Stimulated activated CD8-positive, alpha-beta memory T cell treated with anti-CD3 and anti-CD28 coated beads, Interleukin-15, amount 100 ng/mL, for 48 hours (primary cell): ENCODE results near the gene CPN2.

Source experiments
- DNase-seq, 2 donors: peaks; one replicate each; pipeline ENCODE4 v3.0.0-alpha.2; 2020; ENCODE audit warnings: low read depth in 2 of 2

Gene CPN2

GRCh38 chr3:194328053-194328657 lies 23.0 kb downstream of the CPN2 start:
- DNase-seq, result no peak

DNA sequence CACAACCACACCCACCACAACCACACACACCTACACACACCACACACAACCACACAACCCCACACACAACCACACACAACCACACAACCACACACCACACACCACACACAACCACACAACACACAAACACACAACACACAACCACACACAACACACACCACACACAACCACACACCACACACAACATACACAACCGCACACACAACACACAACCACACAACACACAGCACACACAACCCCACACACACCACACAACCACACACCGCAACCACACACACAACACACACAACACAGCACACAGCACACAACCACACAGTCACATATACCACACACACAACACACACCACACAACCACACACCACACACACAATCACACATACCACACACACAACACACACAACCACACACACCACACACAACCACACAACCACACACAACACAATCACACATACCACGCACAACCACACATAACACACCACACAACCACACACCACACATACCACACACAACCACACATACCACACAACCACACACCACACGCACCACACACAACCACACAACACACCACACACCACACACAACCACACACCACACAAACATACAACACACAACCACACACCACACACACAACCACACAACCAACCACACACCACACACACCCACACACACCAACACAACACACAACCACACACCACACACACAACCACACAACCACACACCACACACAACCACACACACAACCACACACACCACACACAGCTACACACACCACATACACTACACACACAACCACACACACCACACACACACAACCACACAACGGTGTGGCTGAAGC lies 23.7 kb downstream of the CPN2 start:
- DNase-seq, result no peak

- DNase-seq, result no peak
These were observed 24.2 kb downstream of the CPN2 start for GRCh38 chr3:194326968-194327217.

DNA sequence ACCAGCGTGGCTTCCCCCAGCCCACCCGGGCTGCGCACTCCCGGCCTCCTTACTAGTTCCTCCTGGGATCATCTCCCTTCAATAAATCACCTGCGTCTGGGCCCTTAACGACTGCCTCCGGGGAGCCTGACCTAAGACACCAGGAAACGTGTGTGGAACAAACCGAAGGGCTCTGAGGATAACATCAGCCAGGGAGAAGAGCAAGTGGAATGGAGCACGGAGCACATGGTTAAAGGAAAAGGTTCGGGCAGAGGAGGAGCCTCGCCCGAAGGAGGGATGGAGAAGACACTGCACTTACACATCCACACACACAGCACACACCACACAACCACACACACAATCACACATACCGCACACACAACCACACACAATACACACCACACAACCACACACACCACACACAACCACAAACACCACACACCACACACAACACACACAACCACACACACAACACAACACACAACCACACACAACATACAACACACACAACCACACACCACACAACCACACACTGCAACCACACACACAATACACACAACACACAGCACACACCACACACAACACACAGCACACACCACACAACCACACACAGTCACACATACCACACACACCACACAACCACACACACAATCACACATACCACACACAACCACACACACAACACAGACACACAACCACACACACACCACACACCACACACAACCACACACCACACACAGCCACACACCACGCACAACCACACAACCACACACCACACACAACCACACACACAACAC lies 24.7 kb downstream of the CPN2 start:
- DNase-seq, result no peak

- no peak for DNase-seq
These were observed 25.5 kb downstream of the CPN2 start for GRCh38 chr3:194325424-194326153.

DNA sequence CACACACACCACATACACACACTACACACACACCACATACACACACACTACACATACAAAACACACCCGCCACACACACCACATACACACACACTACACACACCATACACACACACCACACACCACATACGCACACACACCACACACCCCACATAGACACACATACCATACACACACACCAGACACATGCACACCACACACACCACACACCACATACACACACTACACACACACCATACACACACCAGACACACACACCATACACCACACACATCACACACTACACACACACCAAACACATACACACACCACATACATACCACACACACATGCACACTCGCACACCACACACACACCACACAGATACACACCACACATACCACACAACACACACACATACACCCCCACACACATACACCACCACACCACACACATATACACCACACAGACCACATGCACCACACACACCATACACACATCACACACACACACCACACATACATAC lies 26.3 kb downstream of the CPN2 start:
- no peak for DNase-seq

DNA sequence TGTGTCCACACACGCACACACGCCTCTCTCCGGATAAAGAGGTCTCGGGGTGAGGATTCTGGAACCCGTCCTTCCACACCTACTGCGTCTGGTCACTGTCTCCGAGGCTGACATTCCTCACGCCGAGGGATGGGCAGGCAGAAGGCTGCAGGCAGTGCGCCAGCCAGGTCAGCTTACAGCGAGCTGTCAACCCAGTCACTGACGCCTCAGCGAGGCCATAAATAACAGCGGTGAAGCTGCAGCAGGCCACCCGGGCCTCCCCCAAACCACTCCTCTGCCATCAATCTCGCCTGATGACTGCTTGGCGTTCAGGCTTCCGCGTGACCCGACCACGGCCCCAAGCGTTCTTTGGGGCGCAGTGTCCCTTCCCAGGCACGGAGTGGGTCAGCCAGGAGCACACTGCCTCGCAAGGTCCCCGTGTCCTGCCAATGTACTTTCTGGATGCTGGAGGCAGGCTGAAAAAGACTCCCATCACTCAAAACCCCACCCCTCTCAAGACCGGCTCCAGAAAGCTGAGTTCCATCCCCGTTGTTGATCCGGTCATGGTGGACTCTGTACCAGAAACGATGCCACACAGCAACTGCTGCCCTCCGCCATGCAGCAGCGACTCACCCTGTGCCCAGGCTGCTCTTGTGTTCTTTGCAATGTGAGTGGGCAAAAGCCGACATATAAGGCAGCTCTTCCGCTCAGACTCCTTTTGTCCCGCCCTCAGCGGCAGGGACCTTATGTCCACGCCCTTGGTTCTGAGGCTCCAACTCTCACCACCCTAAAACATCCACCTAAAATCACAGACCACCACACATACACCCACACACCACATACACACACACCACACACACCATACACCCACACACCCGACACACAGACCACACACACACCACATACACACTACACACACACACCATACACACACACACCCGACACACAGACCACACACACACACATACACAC lies 27.1 kb downstream of the CPN2 start:
- no peak for DNase-seq

DNA sequence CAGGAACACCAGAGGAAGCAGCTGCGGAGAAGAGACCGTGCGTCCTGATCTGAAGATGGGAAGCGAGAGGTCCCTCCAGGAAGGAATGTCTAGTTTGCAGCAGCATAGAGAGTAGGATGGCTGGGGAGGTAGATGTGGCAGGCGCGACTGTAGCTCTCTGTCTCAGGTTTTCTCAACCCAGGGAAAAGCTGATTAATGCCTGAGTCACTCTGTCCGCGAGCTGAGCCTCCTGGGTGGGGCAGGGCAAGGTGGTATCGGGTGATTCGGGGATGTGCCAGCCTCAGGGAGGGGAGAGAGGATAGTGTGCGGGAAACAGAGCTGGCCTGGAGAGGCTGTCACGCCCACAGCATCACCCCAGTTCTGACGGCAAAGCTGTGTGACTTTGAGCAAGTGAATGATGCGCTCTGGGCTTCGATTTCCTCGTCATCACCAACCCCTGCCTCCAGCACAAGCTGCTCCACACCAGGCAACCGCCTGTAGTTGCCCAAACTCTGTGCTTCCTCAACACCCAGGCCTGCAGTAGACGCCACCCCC lies 28.4 kb downstream of the CPN2 start:
- DNase-seq, result no peak

DNA sequence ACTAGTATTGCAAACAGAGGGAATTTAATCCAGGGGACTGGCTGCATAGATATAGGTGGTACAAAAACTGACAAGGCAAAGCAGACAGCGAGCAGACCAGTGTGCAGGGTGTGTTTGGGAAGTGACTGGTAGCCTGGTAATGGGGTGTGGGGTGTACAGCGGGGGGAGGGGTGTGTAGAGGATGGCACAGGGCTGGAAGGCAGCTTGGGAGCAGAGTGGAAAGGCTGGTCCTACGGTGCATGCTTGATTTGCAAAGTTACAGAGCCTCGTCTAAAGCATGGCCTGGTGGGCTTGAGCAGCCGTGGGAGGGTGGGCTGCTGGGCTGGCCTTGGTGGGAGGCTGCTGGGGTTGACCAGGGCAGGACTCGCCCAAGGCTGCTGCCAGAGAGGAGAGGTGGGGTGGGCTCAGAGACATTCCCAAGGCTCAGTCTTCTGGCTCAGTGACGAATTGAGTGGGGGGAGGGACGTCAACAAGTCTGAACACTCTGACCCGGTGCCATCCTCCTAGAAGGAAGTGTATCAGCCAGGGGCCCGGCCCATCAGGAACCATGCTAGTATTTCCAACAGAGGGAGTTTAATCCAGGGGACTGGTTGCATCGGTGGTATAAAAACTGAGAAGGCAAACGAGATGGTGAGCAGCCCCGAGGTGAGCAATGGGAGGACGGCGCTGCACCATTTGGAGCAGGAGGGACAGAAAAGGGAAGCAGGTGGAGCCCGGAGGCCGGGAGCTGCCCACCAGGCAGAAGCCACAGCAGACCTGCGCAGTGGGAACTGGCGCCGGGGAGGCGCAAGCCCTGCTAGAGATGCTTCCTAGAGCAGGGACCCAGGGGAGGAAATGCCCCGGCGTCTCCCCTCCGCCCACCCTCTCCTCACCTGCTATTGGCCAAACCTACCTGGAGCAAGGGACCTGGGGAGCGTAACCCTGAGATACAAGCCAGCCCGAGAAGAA lies 29.2 kb downstream of the CPN2 start:
- no peak for DNase-seq

GRCh38 chr3:194320744-194321243 lies 30.3 kb downstream of the CPN2 start:
- DNase-seq, result no peak

- no peak for DNase-seq
These were observed 31.0 kb downstream of the CPN2 start for GRCh38 chr3:194320100-194320499.

DNA sequence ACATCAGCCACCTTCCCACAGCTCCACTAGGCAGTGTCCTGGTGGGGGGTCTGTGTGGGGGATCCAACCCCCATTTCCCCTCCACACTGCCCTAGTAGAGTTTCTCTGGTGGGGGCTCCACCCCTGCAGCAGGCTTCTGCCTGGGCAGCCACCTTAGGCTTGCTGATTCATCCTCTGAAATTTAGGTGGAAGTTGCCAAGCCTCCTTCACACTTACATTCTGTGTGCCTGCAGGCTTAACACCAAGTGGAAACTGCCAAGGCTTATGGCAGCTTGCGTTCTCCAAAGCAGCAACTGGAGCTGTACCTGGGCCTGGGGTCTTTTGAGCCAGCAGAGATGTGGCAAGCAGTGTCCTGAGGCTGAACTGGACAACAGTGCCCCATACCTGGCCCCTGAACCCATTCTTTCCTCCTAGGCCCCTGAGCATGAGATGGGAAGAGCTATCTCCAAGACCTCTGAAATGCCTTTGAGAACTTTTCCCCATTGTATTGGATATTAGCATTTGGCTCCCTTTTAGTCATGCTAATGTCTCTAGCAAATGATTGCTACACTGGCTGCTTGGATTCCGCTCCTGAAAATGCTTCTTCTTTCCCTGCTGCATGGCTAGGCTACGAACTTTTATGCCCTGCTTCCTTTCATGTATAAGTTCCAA lies 32.5 kb downstream of the CPN2 start:
- no peak for DNase-seq

DNA sequence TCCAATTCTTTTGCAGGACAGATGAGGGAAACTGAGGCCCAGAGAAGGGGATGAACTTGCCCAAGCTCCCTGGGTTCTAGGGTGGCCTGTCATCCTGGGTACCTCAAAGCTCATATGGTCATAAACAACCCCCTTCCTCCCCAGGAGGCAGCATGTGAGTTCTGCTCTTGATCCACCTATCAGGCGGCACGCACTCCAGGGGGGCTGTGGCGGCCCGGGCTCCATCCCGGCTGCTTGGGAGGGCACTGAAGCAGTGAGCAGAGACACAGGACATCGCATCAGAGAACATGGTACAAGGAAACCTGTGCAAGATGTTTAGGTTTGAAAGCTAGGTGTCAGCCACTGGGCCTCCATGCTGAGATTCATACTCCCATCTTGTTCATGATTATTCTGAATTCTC lies 34.2 kb downstream of the CPN2 start:
- no peak for DNase-seq

DNA sequence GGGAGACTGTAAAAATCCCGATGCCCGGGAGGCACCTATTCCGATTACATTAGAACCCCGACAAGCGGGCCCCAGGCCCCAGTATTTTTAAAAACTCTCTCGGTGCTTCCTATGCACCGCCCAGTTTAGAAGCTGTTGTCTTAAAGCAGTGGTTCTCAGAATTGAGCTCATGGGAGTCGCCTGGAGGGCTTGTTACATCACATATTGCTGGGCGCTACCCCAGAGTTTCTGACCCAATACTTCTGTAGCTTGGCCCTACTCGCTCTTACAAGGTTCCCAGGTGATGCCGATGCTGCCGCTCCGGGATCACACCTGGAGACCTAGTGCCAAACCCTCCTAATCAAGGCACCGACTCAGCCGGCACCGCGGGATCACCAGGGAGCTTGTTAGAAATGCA lies 35.2 kb downstream of the CPN2 start:
- no peak for DNase-seq

DNA sequence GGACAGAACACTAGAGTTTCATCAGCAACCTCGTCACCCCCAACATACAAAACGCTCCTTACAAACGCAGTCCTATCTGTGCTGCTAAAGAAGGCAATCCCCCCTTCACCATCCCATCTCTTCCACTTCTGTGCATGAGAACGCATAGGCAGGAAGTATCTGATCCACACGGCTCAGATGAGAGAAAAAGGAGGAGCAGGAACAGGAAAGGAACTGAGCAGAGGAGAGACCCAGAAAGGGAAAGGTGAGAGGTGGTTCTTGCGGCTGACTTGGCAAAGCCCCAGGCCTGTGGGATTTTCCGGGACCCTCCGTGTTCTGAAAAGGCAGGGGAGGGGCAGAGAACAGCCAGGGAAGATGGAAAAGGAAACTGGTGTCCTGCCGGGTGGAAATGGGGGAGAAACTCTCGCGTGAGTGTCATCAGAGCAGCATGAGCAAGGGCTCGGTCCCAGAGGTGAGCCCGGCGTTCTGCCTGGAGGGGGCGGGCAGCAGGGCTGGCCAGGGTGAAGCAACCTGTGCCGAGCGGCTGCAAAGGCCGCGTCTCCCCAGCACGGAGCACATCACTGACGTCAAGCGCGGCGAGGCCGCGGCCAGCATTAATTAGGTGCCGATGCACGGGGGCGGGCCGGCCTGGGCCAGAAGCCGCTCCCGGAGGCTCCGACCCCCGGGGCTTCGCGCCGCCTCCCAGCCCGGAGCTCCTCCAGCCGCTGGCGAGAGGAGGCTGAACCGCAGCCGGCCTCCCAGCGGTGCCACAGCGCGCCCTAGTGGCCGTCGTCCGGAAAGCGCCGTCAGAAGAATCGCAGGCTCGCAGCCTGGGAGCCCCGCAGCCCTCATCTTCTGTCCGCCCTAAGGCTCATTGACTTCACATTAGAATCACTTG lies 35.8 kb downstream of the CPN2 start:
- DNase-seq, result peak; percentile 64 to 69

DNA sequence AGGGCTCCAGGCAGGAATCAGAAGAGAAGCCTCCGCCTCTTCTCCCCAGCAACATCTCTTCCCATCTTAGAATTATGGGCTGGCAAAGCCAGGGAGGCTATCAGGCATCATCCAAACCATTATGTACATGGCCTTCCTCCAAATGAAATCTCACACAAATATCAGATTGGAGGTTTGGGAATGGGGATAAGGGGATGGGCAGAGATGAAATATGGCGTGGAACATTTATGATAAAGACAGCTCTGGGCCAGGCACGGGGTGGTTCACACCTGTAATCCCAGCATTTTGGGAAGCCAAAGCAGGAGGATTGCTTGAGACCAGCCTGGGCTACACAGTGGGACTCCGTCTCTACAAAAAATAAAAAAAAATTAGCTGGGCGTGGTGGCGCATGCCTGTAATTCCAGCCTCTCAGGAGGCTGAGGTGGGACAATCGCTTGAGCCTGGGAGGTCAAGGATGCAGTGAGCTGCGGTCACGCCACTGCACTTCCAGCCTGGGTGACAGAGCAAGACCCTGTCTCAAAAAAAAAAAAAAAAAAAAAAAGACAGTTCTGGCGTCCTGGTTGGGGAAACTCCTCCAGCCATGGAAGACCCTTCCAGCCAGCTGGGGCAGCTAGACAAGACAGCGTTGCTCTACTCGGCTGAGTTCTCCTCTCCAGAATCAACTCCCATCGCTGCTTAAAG lies 36.6 kb downstream of the CPN2 start:
- no peak for DNase-seq
